ENCODE results near the gene GPR137. TPM values are rescaled to one million over a fixed set of nuclear protein-coding genes. Genes with fewer than 3 reads are reported as not detected.

Gene GPR137
- total and polyA plus RNA-seq, 9 of the 15 experiments (the other 6 are each of a cell fraction or from before 2014, with no cell fraction given): 0.32 to 26.7 (median 10.7) TPM

GRCh38 chr11:64334764-64335735 is 49.4 kb downstream of the GPR137 start (continued):
- TF ChIP-seq PYGO2 (tag; IDR thresholded peaks at IDR 0.05): no peak
- no peak for TF ChIP-seq WHSC1 (IDR thresholded peaks at IDR 0.05; ENCODE audit: low read length)
- no peak for TF ChIP-seq ZNF511 (CRISPR knock-in tag; IDR thresholded peaks at IDR 0.05)
- peak; percentile 84 for TF ChIP-seq ZNF263 (CRISPR knock-in tag; IDR thresholded peaks at IDR 0.05; ENCODE audit: borderline replicate concordance)
- peak; percentile 58; the same call in 1 of the 2 replicates for TF ChIP-seq SMAD3 (CRISPR knock-in tag; conservative IDR thresholded peaks at IDR 0.05)
- TF ChIP-seq RFX7 (CRISPR knock-in tag; IDR thresholded peaks at IDR 0.05): no peak
- TF ChIP-seq ETV5 (CRISPR knock-in tag; IDR thresholded peaks at IDR 0.05; ENCODE audit: low read depth): no peak
- no peak for TF ChIP-seq GMEB1 (CRISPR knock-in tag; IDR thresholded peaks at IDR 0.05)
- TF ChIP-seq JUNB (CRISPR knock-in tag; conservative IDR thresholded peaks at IDR 0.05): peak; percentile 53
- peak; percentile 52 for TF ChIP-seq NR2C1 (IDR thresholded peaks at IDR 0.05)
- peak; percentile 69 for TF ChIP-seq NR2C1 (tag; IDR thresholded peaks at IDR 0.05)
- TF ChIP-seq BHLHE40 (IDR thresholded peaks at IDR 0.05; ENCODE audit: low read length): peak; percentile 85
- TF ChIP-seq ZNF449 (CRISPR knock-in tag; IDR thresholded peaks at IDR 0.05): no peak
- TF ChIP-seq CHD2 (IDR thresholded peaks at IDR 0.05; ENCODE audit: low read depth, low read length): peak; percentile 47; the same call in 1 of the 2 replicates
- TF ChIP-seq ZEB2 (IDR thresholded peaks at IDR 0.05): peak; percentile 98
- TF ChIP-seq ZNF121 (CRISPR knock-in tag; conservative IDR thresholded peaks at IDR 0.05): peak; percentile 100
- TF ChIP-seq MAFG (tag; conservative IDR thresholded peaks at IDR 0.05): peak; percentile 77
- TF ChIP-seq GTF2B (IDR thresholded peaks at IDR 0.05; ENCODE audit: extremely low read depth, insufficient read length): no peak
- peak; percentile 94 for TF ChIP-seq CCNT2 (IDR thresholded peaks at IDR 0.05; ENCODE audit: borderline replicate concordance, extremely low read depth, insufficient read length, low read depth, low read length)
- TF ChIP-seq CHAMP1 (IDR thresholded peaks at IDR 0.05): peak; percentile 85
